Stimulated activated CD8-positive, alpha-beta memory T cell treated with anti-CD3 and anti-CD28 coated beads, Interleukin-15, amount 100 ng/mL, for 24 hours (primary cell): ENCODE measurements around the gene UBQLN4.
"Not testable (repeated sequence)": the region's sequence is repeated elsewhere in the genome, so short reads cannot be mapped to it uniquely, and the experiment has no call there.

Source experiments
- DNase-seq: peaks from one replicate; pipeline ENCODE4 v3.0.0-alpha.2; 2020; ENCODE audit warnings: low read depth

UBQLN4 gene

GRCh38 chr1:156060937-156061636 is 7.5 kb upstream of the UBQLN4 start, which contains the start of gene RAB25:
RAB25 (plus strand) TSS chr1:156061160; CDS start chr1:156061401, 241 bp downstream.
- DNase-seq, result no peak

DNA sequence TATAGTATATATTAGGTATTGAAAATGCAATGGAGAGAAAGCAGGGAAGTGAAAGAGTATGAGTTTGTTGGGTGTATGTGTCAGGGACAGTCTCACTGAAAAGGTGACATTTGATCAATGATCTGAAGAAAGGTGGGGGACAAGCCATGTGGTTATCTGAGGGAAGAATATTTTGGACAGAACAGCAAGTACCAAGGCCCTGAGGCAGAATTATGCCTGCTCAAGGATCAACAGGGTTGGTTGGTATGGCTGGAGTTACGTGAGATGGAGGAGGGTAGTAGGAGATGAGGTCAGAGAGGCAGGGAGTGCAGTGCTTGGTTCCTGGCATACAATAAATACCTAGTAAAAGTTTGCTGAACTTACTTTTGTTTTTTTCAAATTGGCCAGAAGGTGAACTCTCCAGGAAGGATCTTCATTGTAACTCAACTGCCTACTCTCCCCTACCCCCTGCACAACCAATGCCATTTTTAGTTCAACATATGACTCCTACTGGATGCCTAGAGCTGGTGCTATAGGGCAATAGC is 2.8 kb upstream of the UBQLN4 start:
- no peak for DNase-seq

DNA sequence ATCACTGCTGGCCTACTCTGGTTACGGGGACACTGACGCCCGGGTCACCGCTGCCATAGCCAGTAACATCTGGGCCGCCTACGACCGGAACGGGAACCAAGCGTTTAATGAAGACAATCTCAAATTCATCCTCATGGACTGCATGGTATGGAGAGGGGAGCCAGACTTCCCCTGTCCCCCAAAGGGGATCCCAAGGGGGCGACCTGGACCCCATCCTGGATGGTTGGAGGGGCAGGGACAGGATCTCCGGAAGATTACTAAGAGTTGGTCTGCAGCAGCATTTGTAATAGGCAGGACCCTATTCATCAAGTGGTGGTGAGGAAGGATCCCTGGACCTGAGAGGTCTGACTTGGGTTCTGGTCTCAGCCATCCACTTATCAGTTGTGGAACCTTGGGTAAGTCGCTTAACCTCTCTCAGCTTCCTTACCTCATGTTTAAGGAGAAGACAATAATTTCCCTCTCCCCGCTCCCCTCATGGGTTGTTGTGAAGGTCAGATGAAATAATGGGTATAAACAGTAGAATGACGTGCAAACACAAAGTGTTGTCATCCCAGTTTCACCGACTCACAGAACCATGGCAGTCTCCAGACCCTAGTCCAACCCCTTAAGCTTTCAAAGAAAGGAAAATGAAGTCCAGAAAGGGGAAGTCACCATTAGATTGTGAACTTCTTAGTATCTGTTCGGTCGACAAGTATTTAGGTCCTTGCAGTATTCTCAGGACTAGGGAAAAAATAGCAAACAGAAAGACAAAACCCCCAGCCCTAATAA is 1.9 kb upstream of the UBQLN4 start:
- no peak for DNase-seq

GRCh38 chr1:156054500-156055280 is 1.1 kb upstream of the UBQLN4 start, which contains the start of gene LAMTOR2:
LAMTOR2 (plus strand) TSS chr1:156054782; CDS start chr1:156054890, 108 bp downstream.
- DNase-seq, result peak; percentile 80

DNA sequence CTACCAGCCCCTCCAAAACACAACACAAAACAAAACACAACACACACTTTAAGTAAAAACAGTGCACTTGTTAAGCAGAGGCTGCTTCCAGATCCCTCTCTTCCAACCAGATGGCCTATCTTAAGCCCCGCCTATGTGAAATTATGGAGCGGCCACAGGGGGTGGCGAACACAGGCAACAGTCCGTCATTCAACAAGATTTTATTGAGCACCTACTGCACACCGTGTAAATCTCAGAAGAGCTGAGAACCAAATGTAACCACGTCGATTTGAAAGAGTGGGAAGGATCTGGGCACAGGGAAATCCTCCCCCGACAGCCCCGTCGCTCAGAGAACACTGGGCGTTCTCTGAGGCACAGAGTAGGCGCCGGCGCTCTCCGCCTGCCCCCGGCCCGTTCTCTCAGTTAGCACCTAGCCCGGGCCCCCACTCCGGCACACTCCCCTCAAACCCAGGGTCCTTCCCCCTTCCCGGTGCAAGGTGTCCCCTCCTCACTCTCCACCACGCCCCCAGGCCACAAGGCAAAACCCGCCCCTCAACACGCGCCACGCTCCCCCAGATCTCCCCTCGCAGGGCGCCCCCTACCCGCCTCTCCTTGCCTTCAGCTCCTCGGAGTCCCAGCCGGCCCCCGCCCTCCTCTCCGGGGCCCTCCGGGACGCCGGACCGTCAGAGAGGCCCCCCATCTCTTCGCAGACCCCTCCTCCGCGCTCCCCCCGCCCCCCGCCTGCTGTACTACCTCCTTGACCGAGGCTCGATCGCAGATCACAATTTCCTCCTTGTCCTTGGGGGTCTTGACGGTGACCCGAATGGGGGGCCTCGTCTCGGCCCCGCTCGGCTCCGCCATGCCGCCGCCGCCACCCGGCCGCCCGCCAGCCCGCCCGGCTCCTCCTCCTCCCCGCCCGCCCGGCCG is 483 bp downstream of the UBQLN4 start:
- DNase-seq, result no peak

DNA sequence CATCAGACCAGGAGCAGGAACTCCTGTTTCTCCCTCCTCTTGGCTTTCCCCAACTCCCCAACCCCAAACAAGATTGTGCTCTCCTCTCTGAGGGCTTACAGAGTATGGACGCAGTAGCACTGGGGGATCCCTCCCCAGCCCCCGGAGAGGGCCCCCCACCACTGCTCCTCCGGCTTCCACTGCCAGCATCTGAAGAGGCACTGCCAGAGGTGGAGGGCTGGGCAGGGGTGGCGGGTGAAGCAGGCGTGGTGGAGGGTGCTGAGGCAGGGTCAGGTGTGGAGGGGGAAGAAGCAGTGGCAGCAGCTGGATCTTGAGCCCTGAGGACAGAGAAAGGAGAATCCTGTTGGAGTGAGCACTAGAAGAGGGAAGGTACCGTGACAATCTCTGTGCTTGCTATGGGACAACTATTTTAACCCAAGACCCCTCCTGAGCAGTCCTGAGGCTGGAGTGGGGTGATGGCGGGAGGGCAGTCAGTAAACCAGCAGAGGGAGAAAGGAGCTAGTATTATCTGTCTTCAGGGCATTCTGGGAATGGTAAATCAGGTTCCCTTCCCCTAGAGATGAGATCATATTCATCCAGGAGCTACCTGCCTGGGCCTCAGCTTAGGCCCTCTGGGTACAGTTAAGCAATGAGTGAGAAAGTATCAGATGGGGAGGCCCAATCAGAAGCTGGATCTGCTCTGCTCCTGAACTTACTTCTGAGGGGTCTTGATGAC is 2.4 kb downstream of the UBQLN4 start:
- DNase-seq, result no peak

GRCh38 chr1:156050376-156050775 is 3.2 kb downstream of the UBQLN4 start:
- DNase-seq, result no peak

DNA sequence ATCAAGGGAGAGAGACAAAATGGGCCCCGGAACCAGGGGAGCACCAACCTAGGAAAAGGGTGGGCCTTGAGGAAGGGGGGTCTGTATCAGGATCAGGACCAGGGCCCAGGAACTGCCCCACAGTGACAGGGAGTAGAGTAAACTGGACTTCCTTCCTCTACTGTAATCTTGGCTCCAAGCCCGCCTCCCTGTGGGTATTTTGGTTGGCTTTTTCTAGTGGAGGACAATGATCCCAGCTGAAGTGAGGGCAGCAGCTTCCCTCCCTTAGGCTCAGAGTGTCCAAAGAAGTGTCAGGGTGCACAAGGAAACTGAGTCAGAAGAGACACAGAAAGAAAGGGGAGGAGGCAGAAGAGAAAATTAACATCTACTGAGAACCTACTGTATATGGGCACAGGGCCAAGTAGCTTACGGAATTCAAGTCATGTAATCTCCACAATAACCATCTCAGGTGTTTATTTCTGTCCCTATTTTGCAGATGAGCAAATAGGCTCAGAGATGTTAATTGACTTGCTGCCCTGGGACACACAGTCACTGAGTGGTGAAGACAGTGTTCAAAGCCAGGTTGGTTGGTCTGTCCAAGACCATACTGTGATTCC is 4.8 kb downstream of the UBQLN4 start:
- no peak for DNase-seq

- DNase-seq, result no peak
Observed at GRCh38 chr1:156045076-156045475, 8.5 kb downstream of the UBQLN4 start.

GRCh38 chr1:156042828-156043227 is 10.8 kb downstream of the UBQLN4 start:
- no peak for DNase-seq

- not testable (repeated sequence) for DNase-seq
Observed at GRCh38 chr1:156034991-156035390, 18.6 kb downstream of the UBQLN4 start.

GRCh38 chr1:156033011-156033410 is 20.6 kb downstream of the UBQLN4 start:
- DNase-seq, result no peak

DNA sequence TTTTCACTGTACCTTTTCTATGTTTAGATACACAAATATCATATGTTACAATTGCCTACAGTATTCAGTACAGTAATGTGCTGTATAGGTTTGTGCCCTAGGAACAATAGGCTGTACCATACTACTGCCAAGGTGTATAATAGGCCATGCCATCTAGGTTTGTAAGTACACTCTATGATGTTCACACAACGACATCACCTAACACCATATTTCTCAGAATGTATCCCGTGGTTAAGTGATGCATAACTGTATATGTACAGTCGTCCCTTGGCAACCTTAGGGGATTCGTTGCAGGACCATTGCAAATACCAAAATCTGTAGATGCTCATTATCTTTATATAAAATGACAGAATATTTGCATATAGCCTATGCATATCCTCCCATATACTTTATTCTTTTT is 27.0 kb downstream of the UBQLN4 start:
- DNase-seq, result no peak

DNA sequence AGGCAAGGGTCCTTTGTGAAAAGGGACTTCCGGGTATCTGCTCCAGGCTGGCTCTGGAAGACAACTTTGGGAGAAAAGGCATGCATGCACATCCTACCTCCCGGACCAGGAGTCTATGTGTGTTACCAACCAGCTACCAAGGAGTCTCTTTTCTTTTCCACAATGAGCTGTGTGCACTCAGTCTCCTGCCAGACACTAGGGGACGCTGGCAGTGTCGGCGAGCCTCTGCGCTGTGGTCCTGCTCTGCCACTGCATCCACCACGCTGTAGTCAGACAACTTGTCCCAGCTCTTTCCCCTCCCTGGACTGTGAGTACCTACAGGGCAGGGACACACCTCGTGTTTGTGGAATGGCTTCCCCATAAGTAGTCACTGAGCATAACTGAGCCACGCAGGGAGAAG is 27.7 kb downstream of the UBQLN4 start:
- no peak for DNase-seq

GRCh38 chr1:156024801-156025200 is 28.8 kb downstream of the UBQLN4 start:
- no peak for DNase-seq

GRCh38 chr1:156021954-156022353 is 31.6 kb downstream of the UBQLN4 start:
- no peak for DNase-seq

DNA sequence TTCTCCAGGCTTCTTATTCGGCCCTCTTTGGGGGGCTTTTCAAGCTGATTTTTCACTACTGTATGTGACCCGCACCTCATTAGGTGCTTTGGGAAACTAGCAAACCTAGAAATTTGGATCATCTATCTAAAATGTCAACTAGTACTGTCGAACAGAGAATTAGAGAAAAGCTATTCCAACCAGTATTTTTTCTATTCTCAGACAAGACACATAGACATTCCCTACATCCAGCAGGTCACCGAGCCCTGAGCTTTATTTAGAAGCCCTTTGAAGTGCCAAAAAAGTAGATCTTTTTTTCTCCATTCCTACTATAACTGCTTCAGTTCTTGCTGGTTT is 32.5 kb downstream of the UBQLN4 start:
- no peak for DNase-seq

GRCh38 chr1:156020293-156021092 is 33.1 kb downstream of the UBQLN4 start, which contains the start of gene SSR2:
SSR2 (minus strand) TSS chr1:156020951; CDS start chr1:156020167, 784 bp downstream.
- peak; percentile 46 for DNase-seq

- no peak for DNase-seq
Observed at GRCh38 chr1:156019946-156020292, 33.7 kb downstream of the UBQLN4 start.
